HUES48 (cell line): ENCODE results near the gene HSPA14.

Source experiments
- H3K27ac ChIP-seq: one replicate; pipeline ENCODE4 v1.7.0; 2013; ENCODE audit warnings: low read depth, low read length, inconsistent platforms
- H3K27me3 ChIP-seq: 2 replicates; pipeline ENCODE4 v1.6.1; 2013; ENCODE audit warnings: mild to moderate bottlenecking, low read length; ENCODE audit not compliant: control insufficient read depth, insufficient read depth
- H3K36me3 ChIP-seq: 2 replicates; pipeline ENCODE4 v1.6.1; 2013; ENCODE audit warnings: low read length; ENCODE audit not compliant: control insufficient read depth, insufficient read depth
- H3K4me1 ChIP-seq: 2 replicates; pipeline ENCODE4 v1.6.1; 2013; ENCODE audit warnings: mild to moderate bottlenecking, low read length; ENCODE audit not compliant: control insufficient read depth, insufficient read depth
- H3K4me3 ChIP-seq: 2 replicates; pipeline ENCODE4 v1.5.1; 2013; ENCODE audit warnings: mild to moderate bottlenecking, low read depth, low read length
- H3K9ac ChIP-seq: 2 replicates; pipeline ENCODE4 v1.6.1; 2013; ENCODE audit warnings: mild to moderate bottlenecking, low read depth, low read length, moderate library complexity
- H3K9me3 ChIP-seq: 2 replicates; pipeline ENCODE4 v1.6.1; 2013; ENCODE audit warnings: low read length; ENCODE audit not compliant: control insufficient read depth, insufficient read depth

The HSPA14 gene

DNA sequence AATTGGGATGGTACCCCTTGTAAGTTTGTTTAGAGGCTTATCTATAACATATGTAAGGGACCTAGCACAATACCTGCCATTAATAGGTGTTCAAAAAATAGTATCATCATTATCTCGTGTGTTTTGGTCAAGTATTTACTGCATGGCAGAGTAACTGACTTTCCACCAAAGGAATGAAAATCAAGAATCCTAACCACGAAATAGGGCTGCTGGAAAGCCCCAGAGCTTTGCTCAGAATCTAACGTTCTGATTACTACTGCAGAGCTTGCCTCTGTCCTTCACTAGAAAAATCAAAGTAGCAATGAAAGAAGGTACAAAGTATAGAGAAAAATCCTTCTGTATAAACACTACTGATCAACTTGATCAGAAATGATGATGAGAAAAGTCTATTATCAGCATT, 80.9 kb downstream of the HSPA14 start:
- Histone ChIP-seq H3K36me3 (peaks cover 61% of the 10 kb centered on the region), H3K4me1 (no peaks in the 10 kb centered on the region), H3K27me3 (no peaks in the 10 kb centered on the region), H3K4me3 (no peak overlapping the region), H3K27ac (no peak overlapping the region), H3K9me3 (peaks cover 9% of the 10 kb centered on the region), H3K9ac (no peak overlapping the region)
